ENCODE data around the gene PARD3B. TPM values are rescaled to one million over a fixed set of nuclear protein-coding genes. Genes with fewer than 3 reads are reported as not detected.
A peak's percentile ranks its signal among the peaks of the same experiment; 100 is the strongest.

PARD3B gene
- total RNA-seq, 2 donors from 2014 or later = 15.0 to 17.8 TPM

- intact Hi-C loops (cut with DNase I) = no loop called here
- no peaks in the 10 kb centered on the region for H3K36me3 ChIP-seq (replicated peaks in 1 of 2; ENCODE audit: insufficient read depth in 1 of 2, low read depth in 2 of 2)
- no peak overlapping the region for H3K27ac ChIP-seq
- WGBS, 2 donors = 66 to 82% methylated on average over 7 of the region's 7 CpGs
- H3K4me1 ChIP-seq = no peaks in the 10 kb centered on the region
- H3K4me3 ChIP-seq = no peak overlapping the region
- ATAC-seq (no peak), DNase-seq (peak in 1 of 4 donors; percentile 3)
- H3K9me3 ChIP-seq = no peaks in the 10 kb centered on the region
- TF ChIP-seq POLR2A (IDR thresholded peaks at IDR 0.05) (no peak), CTCF (IDR thresholded peaks at IDR 0.05) (no peak)
- H3K27me3 ChIP-seq = no peaks in the 10 kb centered on the region
Measured at GRCh38 chr2:204967199-204967960, 422.1 kb downstream of the PARD3B start.

- Histone ChIP-seq H3K27ac (no peak overlapping the region), H3K9me3 (no peaks in the 10 kb centered on the region), H3K4me1 (no peaks in the 10 kb centered on the region), H3K27me3 (no peaks in the 10 kb centered on the region), H3K4me3 (no peak overlapping the region), H3K36me3 (replicated peaks in 1 of 2; ENCODE audit: insufficient read depth in 1 of 2, low read depth in 2 of 2) (no peaks in the 10 kb centered on the region)
- intact Hi-C loops (cut with DNase I) = no loop called here
- ATAC-seq (no peak), DNase-seq (no peak)
- WGBS, 2 donors = 64 to 75% methylated on average over 2 of the region's 2 CpGs
- no peak for TF ChIP-seq POLR2A (IDR thresholded peaks at IDR 0.05)
- TF ChIP-seq CTCF (IDR thresholded peaks at IDR 0.05) = no peak
Measured at GRCh38 chr2:204971206-204971907, 426.1 kb downstream of the PARD3B start.

- ATAC-seq (no peak), DNase-seq (no peak)
- no peaks in the 10 kb centered on the region for H3K27me3 ChIP-seq
- no peak overlapping the region for H3K27ac ChIP-seq
- no peak overlapping the region for H3K4me3 ChIP-seq
- no peaks in the 10 kb centered on the region for H3K4me1 ChIP-seq
- intact Hi-C loops (cut with DNase I) = no loop called here
- TF ChIP-seq CTCF (IDR thresholded peaks at IDR 0.05) = no peak
- no peak for TF ChIP-seq POLR2A (IDR thresholded peaks at IDR 0.05)
- H3K36me3 ChIP-seq (replicated peaks in 1 of 2; ENCODE audit: insufficient read depth in 1 of 2, low read depth in 2 of 2) = no peaks in the 10 kb centered on the region
- no peaks in the 10 kb centered on the region for H3K9me3 ChIP-seq
Measured at GRCh38 chr2:204972161-204972560, 426.9 kb downstream of the PARD3B start.

DNA sequence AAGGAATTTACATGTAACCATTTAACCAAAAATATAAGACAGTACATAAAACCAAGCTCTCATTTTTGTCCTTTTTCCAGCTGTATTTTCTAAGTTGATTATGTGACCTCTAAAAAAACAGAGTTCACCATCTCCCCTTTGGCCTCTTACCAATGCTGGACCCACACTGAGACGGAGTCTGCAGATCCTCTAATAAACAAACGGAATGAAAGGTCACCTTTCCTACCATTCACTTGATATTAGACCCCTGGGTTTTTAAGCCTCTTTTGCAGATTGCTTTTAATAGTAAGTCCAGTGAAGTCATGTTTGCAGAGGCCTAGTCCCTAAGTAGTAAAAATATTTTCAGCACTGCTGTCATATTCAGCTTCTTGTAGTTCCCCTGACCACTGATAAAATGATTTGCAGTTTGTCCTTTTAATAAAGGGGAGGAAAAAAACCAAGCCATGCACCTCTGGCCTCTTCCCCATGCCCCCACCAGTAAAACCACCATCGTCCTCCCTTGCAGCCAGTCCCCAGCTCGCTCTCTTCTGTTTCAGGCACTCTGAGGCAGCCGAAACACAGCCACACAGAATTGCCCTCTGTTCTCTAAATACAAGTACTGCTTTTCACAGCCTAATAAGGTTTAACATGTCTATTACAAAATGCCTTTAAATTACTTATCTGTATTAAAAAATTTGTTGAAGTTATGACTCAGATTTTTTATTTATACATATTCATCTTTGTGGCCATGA, 427.5 kb downstream of the PARD3B start:
- TF ChIP-seq CTCF (IDR thresholded peaks at IDR 0.05) = no peak
- no peak for TF ChIP-seq POLR2A (IDR thresholded peaks at IDR 0.05)
- ATAC-seq (no peak), DNase-seq (no peak)
- no peaks in the 10 kb centered on the region for H3K9me3 ChIP-seq
- no peaks in the 10 kb centered on the region for H3K36me3 ChIP-seq (replicated peaks in 1 of 2; ENCODE audit: insufficient read depth in 1 of 2, low read depth in 2 of 2)
- H3K4me1 ChIP-seq = no peaks in the 10 kb centered on the region
- no peak overlapping the region for H3K27ac ChIP-seq
- WGBS, 2 donors = 80 to 82% methylated on average over 5 of the region's 5 CpGs
- no peaks in the 10 kb centered on the region for H3K27me3 ChIP-seq
- H3K4me3 ChIP-seq = no peak overlapping the region
- intact Hi-C loops (cut with DNase I) = no loop called here
